Calu3 (cell line): ENCODE results near the gene ANXA10. TPM values are rescaled to one million over a fixed set of nuclear protein-coding genes. Genes with fewer than 3 reads are reported as not detected.
"Not testable (repeated sequence)": the region's sequence is repeated elsewhere in the genome, so short reads cannot be mapped to it uniquely, and the experiment has no call there.

Experiments used
- BruUV-seq: library from RNA; stranded (reverse); fragments of 400-500 nt; replicated peaks from 2 replicates; lab custom pipeline; 2021; lab: Mats Ljungman, UMichigan
- CTCF ChIA-PET: fragments of 300-600 bp; sonication (Branson Sonifier 250); formaldehyde crosslinking; loops from one replicate; lab custom pipeline; 2022; ENCODE audit warnings: antibody characterized with exemption; lab: Charles Lee
- DNase-seq: peaks from one replicate; pipeline ENCODE4 v3.0.0; 2022
- H3K27ac Mint-ChIP-seq: one replicate; pipeline ENCODE4 v1.8.0; 2022; ENCODE audit warnings: mixed read lengths; ENCODE audit not compliant: unreplicated experiment
- H3K27me3 Mint-ChIP-seq: one replicate; pipeline ENCODE4 v1.8.0; 2022; ENCODE audit warnings: mixed read lengths; ENCODE audit not compliant: unreplicated experiment
- H3K36me3 Mint-ChIP-seq: one replicate; pipeline ENCODE4 v1.8.0; 2022; ENCODE audit warnings: mild to moderate bottlenecking, moderate library complexity, mixed read lengths; ENCODE audit not compliant: insufficient read depth, unreplicated experiment
- H3K4me1 Mint-ChIP-seq: one replicate; pipeline ENCODE4 v1.8.0; 2022; ENCODE audit warnings: mild to moderate bottlenecking, low read depth, mixed read lengths; ENCODE audit not compliant: unreplicated experiment
- H3K4me3 Mint-ChIP-seq: one replicate; pipeline ENCODE4 v1.8.0; 2022; ENCODE audit warnings: mild to moderate bottlenecking, low read depth, moderate library complexity, mixed read lengths; ENCODE audit not compliant: unreplicated experiment
- H3K9me3 Mint-ChIP-seq: one replicate; pipeline ENCODE4 v1.8.0; 2022; ENCODE audit warnings: low read depth, mixed read lengths; ENCODE audit not compliant: unreplicated experiment
- intact Hi-C: fragments of 100-400 bp; cut with micrococcal nuclease; formaldehyde crosslinking; loops from one replicate; pipeline ENCODE4 v1.10.0; 2022; ENCODE audit not compliant: unreplicated experiment
- total RNA-seq: library from RNA; stranded (reverse); gene quantifications from 2 replicates; pipeline ENCODE4 v1.2.3, GENCODE V29; 2022
- TF ChIP-seq, protein P1 (sequence below): fragments of 200-600 bp; IDR thresholded peaks from one replicate; pipeline ENCODE4 v1.8.0; 2022; ENCODE audit warnings: antibody characterized with exemption; ENCODE audit not compliant: unreplicated experiment

ANXA10 gene
- total RNA-seq, 1 experiment from 2014 or later = 43.2 TPM

DNA sequence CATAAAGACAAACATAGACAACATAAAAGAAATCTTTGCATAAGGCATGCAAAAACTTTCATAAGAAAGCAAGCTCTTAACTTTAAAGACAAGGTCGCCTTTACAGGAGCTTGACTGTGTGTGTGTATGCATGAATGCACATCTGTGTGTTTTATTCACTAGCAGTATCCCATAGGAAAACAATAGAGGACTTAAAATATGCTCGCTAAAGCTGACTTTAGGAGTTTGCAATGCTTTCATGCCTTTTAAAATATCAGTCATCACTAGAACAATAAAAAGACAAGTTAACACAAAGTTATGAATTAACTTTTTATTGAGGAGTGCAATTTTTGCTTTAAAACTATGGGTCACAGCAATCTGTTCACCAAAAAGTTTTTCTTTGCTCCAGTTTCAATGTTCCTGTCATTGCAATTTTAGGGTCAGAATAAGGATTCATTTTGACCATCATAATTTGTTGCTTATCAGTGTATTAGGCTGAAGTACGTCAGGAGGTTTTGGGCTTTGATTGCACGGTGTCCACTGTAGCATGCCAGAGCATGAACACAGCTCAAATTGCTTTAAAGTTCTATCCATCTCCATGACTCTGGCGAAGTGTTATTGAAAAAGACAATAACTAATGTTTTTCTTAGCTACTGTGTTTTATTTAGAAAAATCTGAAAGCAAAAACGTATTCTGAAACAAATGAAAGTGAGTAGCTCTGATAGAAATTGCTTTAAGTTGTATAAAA, 36.9 kb downstream of the ANXA10 start:
- peaks cover 30% of the 10 kb centered on the region for H3K4me1 Mint-ChIP-seq
- CTCF ChIA-PET = interaction anchor here (0.7 kb wide), 1 partner anchor 757 kb away, joined by 3 read pairs; no protein-coding TSS in a partner anchor
- TF ChIP-seq, protein P1, sequence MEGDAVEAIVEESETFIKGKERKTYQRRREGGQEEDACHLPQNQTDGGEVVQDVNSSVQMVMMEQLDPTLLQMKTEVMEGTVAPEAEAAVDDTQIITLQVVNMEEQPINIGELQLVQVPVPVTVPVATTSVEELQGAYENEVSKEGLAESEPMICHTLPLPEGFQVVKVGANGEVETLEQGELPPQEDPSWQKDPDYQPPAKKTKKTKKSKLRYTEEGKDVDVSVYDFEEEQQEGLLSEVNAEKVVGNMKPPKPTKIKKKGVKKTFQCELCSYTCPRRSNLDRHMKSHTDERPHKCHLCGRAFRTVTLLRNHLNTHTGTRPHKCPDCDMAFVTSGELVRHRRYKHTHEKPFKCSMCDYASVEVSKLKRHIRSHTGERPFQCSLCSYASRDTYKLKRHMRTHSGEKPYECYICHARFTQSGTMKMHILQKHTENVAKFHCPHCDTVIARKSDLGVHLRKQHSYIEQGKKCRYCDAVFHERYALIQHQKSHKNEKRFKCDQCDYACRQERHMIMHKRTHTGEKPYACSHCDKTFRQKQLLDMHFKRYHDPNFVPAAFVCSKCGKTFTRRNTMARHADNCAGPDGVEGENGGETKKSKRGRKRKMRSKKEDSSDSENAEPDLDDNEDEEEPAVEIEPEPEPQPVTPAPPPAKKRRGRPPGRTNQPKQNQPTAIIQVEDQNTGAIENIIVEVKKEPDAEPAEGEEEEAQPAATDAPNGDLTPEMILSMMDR = no peak
- DNase-seq = no peak
- no peak overlapping the region for H3K27ac Mint-ChIP-seq
- H3K9me3 Mint-ChIP-seq = peaks cover 4% of the 10 kb centered on the region
- BruUV-seq = no TSS peak
- intact Hi-C loops = loop anchor here (2.0 kb wide), 1 partner anchor 30 kb away; no protein-coding TSS in a partner anchor
- H3K27me3 Mint-ChIP-seq = no peaks in the 10 kb centered on the region
- H3K4me3 Mint-ChIP-seq = no peak overlapping the region
- peaks cover 2% of the 10 kb centered on the region for H3K36me3 Mint-ChIP-seq

DNA sequence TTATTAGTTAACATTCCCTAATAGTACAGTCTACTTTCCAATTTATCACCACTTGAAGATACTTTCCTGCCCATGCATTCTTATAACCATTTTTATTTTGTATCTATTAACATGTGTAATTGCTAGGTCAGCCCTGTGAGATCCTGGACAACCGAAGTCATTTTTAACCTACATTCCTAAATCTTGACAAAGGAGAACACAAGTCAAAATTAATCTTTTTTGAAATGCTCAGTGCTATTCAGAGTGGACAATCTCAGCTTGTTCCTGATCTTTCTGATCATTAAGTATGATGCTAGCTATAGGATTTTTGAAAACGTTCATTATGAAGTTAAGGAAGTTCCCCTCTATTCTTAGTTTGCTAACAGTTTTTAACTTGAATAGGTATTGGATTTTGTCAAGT, 37.5 kb downstream of the ANXA10 start:
- no peaks in the 10 kb centered on the region for H3K36me3 Mint-ChIP-seq
- TF ChIP-seq, protein P1 = no peak
- no TSS peak for BruUV-seq
- intact Hi-C loops = loop anchor here (2.0 kb wide), 1 partner anchor 31 kb away; no protein-coding TSS in a partner anchor
- no peak for DNase-seq
- CTCF ChIA-PET = no interaction called here
- no peak overlapping the region for H3K4me3 Mint-ChIP-seq
- peak overlapping the region; percentile 30 for H3K27ac Mint-ChIP-seq
- H3K4me1 Mint-ChIP-seq = peaks cover 24% of the 10 kb centered on the region
- no peaks in the 10 kb centered on the region for H3K27me3 Mint-ChIP-seq
- peaks cover 4% of the 10 kb centered on the region for H3K9me3 Mint-ChIP-seq

DNA sequence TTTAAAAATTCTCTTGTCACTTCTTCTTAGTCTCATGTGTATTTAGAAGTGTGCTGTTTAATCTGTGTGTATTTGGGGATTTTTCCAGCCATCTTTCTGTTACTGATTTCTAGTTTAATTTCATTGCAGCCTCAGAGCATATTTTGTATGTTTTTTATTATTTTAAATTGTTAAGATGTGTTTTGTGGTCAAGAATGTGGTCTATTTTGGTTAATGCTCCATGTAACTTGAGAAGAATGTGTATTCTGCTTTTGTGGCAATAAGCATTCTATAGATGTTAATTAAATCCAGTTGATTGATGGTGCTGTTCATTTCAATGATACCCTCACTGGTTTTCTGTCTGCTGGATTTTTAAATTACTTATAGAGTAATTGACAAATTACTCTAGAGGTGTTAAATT, 38.9 kb downstream of the ANXA10 start:
- Mint-ChIP-seq H3K4me3 (no peak overlapping the region), H3K4me1 (peaks cover 21% of the 10 kb centered on the region), H3K27me3 (no peaks in the 10 kb centered on the region), H3K36me3 (no peaks in the 10 kb centered on the region), H3K27ac (peak overlapping the region; percentile 5), H3K9me3 (peaks cover 4% of the 10 kb centered on the region)
- intact Hi-C loops = no loop called here
- TF ChIP-seq, protein P1 = no peak
- no TSS peak for BruUV-seq
- DNase-seq = no peak
- CTCF ChIA-PET = no interaction called here

DNA sequence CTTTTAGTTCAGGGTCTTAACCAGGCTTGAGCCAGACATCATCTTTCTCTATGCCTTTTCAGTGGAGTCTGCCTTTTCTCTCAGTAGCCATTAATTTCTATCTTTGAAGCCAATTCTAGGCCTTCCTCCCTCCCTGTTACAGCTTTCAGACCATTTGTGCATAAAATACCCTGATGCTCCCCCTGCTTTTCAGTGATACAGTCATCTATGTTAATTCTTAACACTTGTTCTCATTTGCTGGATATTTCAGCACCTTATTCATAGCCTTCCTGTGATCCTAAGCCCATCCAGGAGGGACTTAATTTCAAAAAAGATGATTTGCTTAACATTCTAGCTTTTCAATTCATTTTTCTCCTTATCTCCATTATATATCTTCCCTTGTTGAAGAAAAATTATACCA, 42.3 kb downstream of the ANXA10 start:
- no TSS peak for BruUV-seq
- peaks cover 10% of the 10 kb centered on the region for H3K4me1 Mint-ChIP-seq
- TF ChIP-seq, protein P1 = no peak

DNA sequence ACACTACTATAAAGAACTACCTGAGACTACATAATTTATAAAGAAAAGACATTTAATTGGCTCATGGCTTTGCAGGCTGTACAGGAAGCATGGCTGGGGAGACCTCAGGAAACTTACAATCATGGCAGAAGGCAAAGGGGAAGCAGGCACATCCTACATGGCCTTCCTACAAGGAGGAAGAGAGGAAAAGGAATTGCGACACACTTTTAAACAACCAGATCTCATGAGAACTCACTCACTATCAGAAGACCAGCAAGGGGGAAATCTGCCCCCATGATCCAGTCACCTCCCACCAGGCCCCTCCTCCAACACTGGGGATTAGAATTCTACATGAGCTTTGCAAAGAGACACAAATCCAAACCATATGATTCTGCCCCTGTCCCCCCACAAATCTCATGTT, 43.5 kb downstream of the ANXA10 start:
- H3K4me3 Mint-ChIP-seq, H3K27me3 Mint-ChIP-seq, intact Hi-C loops, CTCF ChIA-PET, H3K4me1 Mint-ChIP-seq, H3K36me3 Mint-ChIP-seq, DNase-seq, BruUV-seq, H3K27ac Mint-ChIP-seq, H3K9me3 Mint-ChIP-seq: not testable (repeated sequence)

More for the DNA sequence above, 42.3 kb downstream of the ANXA10 start:
- H3K36me3 Mint-ChIP-seq = no peaks in the 10 kb centered on the region
- H3K9me3 Mint-ChIP-seq = peaks cover 4% of the 10 kb centered on the region
- CTCF ChIA-PET = interaction anchor here (1.1 kb wide), 1 partner anchor 32 kb away, joined by 3 read pairs; no protein-coding TSS in a partner anchor
- DNase-seq = no peak
- no peak overlapping the region for H3K4me3 Mint-ChIP-seq
- no peak overlapping the region for H3K27ac Mint-ChIP-seq
- no peaks in the 10 kb centered on the region for H3K27me3 Mint-ChIP-seq
- intact Hi-C loops = no loop called here

DNA sequence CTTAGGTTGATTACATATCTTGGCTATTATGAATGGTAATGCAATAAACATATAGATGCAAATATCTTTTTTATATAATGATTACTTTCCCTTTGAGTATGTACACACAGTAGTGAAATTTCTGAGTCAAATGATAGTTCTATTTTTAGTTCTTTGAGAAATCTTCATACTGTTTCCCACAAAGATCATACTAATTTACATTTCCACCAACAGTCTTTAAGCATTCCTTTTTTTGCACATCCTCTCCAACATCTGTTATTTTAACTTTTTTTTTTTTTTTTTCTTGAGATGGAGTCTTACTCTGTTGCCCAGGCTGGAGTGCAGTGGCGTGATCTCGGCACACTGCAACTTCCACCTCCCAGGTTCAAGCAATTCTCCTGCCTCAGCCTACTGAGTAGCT, 45.4 kb downstream of the ANXA10 start:
- H3K36me3 Mint-ChIP-seq, intact Hi-C loops, H3K9me3 Mint-ChIP-seq, CTCF ChIA-PET, H3K4me3 Mint-ChIP-seq, BruUV-seq, H3K27me3 Mint-ChIP-seq, H3K4me1 Mint-ChIP-seq, H3K27ac Mint-ChIP-seq, DNase-seq: not testable (repeated sequence)
